Cardiac muscle cell (in vitro differentiated cells and primary cell): ENCODE measurements around the gene GBP2. TPM values are rescaled to one million over a fixed set of nuclear protein-coding genes. Genes with fewer than 3 reads are reported as not detected.
A peak's percentile ranks its signal among the peaks of the same experiment; 100 is the strongest.
"Not testable (repeated sequence)": the region's sequence is repeated elsewhere in the genome, so short reads cannot be mapped to it uniquely, and the experiment has no call there.

Experiments used
- DNase-seq, 2 donors: peaks; one replicate each; pipeline versions ENCODE4 v3.0.0 to v3.0.0-alpha.2; 2010 to 2017; ENCODE audit warnings: low read depth in 1 of 2, low spot score in 1 of 2
- H3K27ac ChIP-seq: fragments of 200-600 bp; sonication (generic); 2 replicates; pipeline ENCODE4 v1.5.1; 2016
- H3K27me3 ChIP-seq: fragments of 200-600 bp; sonication (generic); 2 replicates; pipeline ENCODE4 v1.6.0; 2016; ENCODE audit warnings: control low read depth
- H3K36me3 ChIP-seq: fragments of 200-600 bp; sonication (generic); 2 replicates; pipeline ENCODE4 v1.5.1; 2016; ENCODE audit warnings: control low read depth
- H3K4me1 ChIP-seq: fragments of 200-600 bp; sonication (generic); 2 replicates; pipeline ENCODE4 v1.8.1; 2017; ENCODE audit warnings: low read depth, mild to moderate bottlenecking, mixed run types
- H3K4me3 ChIP-seq: fragments of 200-600 bp; sonication (generic); 2 replicates; pipeline ENCODE4 v1.5.1; 2016; ENCODE audit warnings: mild to moderate bottlenecking
- H3K9me3 ChIP-seq: fragments of 200-600 bp; sonication (generic); 2 replicates; pipeline ENCODE4 v1.5.1; 2017; ENCODE audit warnings: low read depth, mild to moderate bottlenecking, control low read depth
- CTCF ChIP-seq: IDR thresholded peaks from 2 replicates; pipeline ENCODE4 v1.5.1; 2012; ENCODE audit warnings: low read depth, mild to moderate bottlenecking, low read length
- polyA plus RNA-seq: library from polyadenylated mRNA; unstranded; fragments of >200 nt; fragmentation: Nextera tagmentation; extraction: Ambion mirVana; gene quantifications from 2 replicates; pipeline ENCODE4 v1.2.1, GENCODE V29; 2016
- total RNA-seq: library from RNA; depleted of rRNA; stranded (reverse); fragments of >200 nt; gene quantifications from 2 replicates; pipeline ENCODE4 v1.2.3, GENCODE V29; 2016

The GBP2 gene
- total and polyA plus RNA-seq, 2 experiments from 2014 or later = 0.83 to 1.1 TPM

GRCh38 chr1:89143484-89143883 lies 17.6 kb upstream of the GBP2 start:
- no peak for DNase-seq
- TF ChIP-seq CTCF = no peak
- no peak overlapping the region for H3K4me3 ChIP-seq
- peaks cover 8% of the 10 kb centered on the region for H3K4me1 ChIP-seq
- no peak overlapping the region for H3K27ac ChIP-seq
- H3K9me3 ChIP-seq = no peaks in the 10 kb centered on the region
- no peaks in the 10 kb centered on the region for H3K36me3 ChIP-seq
- H3K27me3 ChIP-seq = no peaks in the 10 kb centered on the region

DNA sequence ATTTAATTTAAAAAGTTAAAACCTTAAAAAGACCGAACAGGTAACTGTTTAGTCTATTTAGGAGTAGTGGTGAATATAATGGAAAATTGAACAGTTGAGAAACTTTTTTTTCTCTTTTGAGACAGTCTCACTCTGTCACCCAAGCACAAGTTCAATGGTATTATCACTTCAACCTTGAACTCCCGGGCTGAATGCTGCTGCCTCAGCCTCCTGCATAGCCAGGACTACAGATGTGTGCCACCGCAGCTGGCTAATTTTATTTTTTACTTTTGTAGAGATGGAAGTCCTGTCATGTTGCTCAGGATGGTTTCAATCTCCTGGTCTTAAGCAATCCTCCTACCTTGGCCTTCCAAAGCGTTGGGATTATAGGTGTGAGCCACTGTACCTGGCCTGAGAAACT lies 16.2 kb upstream of the GBP2 start:
- H3K36me3 ChIP-seq = no peaks in the 10 kb centered on the region
- no peak overlapping the region for H3K4me3 ChIP-seq
- no peaks in the 10 kb centered on the region for H3K9me3 ChIP-seq
- H3K27ac ChIP-seq = no peak overlapping the region
- no peak for TF ChIP-seq CTCF
- H3K27me3 ChIP-seq = no peaks in the 10 kb centered on the region
- peaks cover under 1% of the 10 kb centered on the region for H3K4me1 ChIP-seq
- DNase-seq = no peak

GRCh38 chr1:89133747-89134146 lies 7.8 kb upstream of the GBP2 start:
- no peaks in the 10 kb centered on the region for H3K36me3 ChIP-seq
- no peak for TF ChIP-seq CTCF
- H3K9me3 ChIP-seq = no peaks in the 10 kb centered on the region
- no peak for DNase-seq
- H3K27me3 ChIP-seq = no peaks in the 10 kb centered on the region
- H3K4me3 ChIP-seq = no peak overlapping the region
- H3K4me1 ChIP-seq = no peaks in the 10 kb centered on the region
- no peak overlapping the region for H3K27ac ChIP-seq

- Histone ChIP-seq H3K36me3 (no peaks in the 10 kb centered on the region), H3K27ac (no peak overlapping the region), H3K4me3 (no peak overlapping the region), H3K4me1 (no peaks in the 10 kb centered on the region), H3K27me3 (no peaks in the 10 kb centered on the region), H3K9me3 (no peaks in the 10 kb centered on the region)
- no peak for TF ChIP-seq CTCF
- DNase-seq = peak in 1 of 2 donors; percentile 31
Observed at GRCh38 chr1:89130716-89131115, 4.8 kb upstream of the GBP2 start.

- H3K4me3 ChIP-seq = no peak overlapping the region
- no peak for TF ChIP-seq CTCF
- no peak overlapping the region for H3K27ac ChIP-seq
- H3K27me3 ChIP-seq = no peaks in the 10 kb centered on the region
- no peak for DNase-seq
- H3K36me3 ChIP-seq = no peaks in the 10 kb centered on the region
- no peaks in the 10 kb centered on the region for H3K4me1 ChIP-seq
- no peaks in the 10 kb centered on the region for H3K9me3 ChIP-seq
Observed at GRCh38 chr1:89129911-89130310, 4.0 kb upstream of the GBP2 start.

DNA sequence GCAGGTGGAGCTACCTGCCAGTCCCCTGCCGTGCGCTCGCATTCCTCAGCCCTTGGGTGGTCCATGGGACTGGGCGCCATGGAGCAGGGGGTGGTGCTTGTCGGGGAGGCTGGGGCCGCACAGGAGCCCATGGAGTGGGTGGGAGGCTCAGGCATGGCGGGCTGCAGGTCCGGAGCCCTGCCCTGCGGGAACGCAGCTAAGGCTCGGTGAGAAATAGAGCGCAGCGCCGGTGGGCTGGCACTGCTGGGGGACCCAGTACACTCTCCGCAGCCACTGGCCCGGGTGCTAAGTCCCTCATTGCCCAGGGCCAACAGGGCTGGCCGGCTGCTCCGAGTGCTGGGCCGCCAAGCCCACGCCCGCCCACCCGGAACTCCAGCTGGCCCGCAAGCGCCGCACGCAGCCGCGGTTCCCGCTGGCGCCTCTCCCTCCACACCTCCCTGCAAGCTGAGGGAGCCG lies 2.1 kb upstream of the GBP2 start:
- not testable (repeated sequence) for H3K4me3 ChIP-seq, H3K4me1 ChIP-seq, H3K27me3 ChIP-seq, H3K27ac ChIP-seq, DNase-seq, H3K36me3 ChIP-seq, H3K9me3 ChIP-seq

GRCh38 chr1:89126602-89127565 lies 970 bp upstream of the GBP2 start:
- not testable (repeated sequence) for H3K4me3 ChIP-seq, H3K27ac ChIP-seq, H3K36me3 ChIP-seq, H3K9me3 ChIP-seq, H3K4me1 ChIP-seq, H3K27me3 ChIP-seq, DNase-seq
